22Rv1 (cell line): ENCODE measurements around the gene ACACA.

Experiments used
- ZFX ChIP-seq: fragments of 450-650 bp; IDR thresholded peaks from 2 replicates; pipeline ENCODE4 v1.6.1; 2017; ENCODE audit warnings: antibody characterized with exemption, borderline replicate concordance
- TF ChIP-seq, protein P1 (sequence below): fragments of 450-650 bp; IDR thresholded peaks from 2 replicates; pipeline ENCODE4 v1.5.1; 2017; ENCODE audit warnings: mild to moderate bottlenecking

- TF ChIP-seq, protein P1, sequence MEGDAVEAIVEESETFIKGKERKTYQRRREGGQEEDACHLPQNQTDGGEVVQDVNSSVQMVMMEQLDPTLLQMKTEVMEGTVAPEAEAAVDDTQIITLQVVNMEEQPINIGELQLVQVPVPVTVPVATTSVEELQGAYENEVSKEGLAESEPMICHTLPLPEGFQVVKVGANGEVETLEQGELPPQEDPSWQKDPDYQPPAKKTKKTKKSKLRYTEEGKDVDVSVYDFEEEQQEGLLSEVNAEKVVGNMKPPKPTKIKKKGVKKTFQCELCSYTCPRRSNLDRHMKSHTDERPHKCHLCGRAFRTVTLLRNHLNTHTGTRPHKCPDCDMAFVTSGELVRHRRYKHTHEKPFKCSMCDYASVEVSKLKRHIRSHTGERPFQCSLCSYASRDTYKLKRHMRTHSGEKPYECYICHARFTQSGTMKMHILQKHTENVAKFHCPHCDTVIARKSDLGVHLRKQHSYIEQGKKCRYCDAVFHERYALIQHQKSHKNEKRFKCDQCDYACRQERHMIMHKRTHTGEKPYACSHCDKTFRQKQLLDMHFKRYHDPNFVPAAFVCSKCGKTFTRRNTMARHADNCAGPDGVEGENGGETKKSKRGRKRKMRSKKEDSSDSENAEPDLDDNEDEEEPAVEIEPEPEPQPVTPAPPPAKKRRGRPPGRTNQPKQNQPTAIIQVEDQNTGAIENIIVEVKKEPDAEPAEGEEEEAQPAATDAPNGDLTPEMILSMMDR = no peak
- TF ChIP-seq ZFX = no peak
These were observed 114.1 kb downstream of the ACACA start for GRCh38 chr17:37292429-37293139.
